ENCODE data around the gene GRAMD4.

GRAMD4 gene

DNA sequence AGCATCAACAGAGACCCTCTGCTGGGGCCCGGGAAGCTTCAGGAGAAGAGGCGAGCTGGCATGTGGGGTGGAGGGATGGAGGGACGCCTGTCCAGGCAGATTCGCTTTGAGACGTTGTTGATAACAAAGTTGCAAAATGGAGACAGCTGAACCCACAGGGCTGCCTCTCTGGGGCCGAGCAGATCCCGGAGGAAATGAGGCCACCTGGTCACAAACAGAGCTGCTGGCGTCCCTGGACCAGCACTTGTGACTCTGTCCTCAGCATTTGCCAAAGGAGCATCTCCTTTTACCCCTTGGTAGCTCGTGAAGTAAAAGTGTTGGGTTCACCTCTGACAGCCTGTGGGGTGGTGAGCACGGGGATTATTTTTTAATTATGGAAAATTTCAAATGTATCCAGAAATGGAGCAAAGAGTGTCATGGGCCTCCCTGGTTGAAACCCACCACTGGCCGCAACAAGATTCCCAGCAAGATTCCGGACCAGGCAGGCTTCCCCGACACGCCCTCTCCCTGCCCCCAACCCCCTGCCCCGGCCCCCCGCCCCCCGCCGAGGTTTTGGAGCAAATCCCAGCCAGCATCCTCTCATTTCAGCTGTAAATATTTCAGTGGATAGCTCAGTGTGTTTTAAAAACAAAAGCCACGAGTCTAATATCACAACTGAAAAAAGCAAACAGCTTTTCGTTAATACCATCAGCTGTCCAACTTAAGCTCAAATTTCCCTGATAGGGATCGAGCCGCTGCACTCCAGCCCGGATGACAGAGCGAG, 20.3 kb downstream of the GRAMD4 start:
- no peak for TF ChIP-seq GATA3 (IDR thresholded peaks at IDR 0.05; ENCODE audit: low read depth, low read length)
- TF ChIP-seq GATA2 (IDR thresholded peaks at IDR 0.05; ENCODE audit: low read depth, low read length), result no peak

DNA sequence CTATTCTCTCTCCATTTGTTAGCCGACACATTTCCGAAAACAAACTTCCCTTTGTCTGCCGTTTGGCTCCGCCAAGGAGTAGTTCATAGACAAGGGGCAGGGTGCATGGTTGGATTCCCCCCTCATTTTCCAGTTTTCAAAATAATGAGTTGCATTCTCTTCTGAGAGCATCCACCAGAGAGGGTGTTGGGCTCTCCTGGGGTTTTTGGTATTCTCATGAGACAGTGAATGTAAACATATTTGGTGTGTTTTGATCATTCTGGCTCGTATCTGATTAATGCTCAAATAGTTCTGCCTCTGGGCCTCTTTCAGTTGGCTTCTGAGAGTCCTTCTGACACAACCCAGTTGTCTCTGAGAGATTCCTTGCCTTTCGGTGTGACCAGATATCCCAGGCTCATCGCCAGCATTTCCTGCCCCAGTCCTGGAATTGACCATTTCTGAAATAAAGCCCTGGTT, 21.7 kb downstream of the GRAMD4 start:
- TF ChIP-seq GATA3 (IDR thresholded peaks at IDR 0.05; ENCODE audit: low read depth, low read length) (no peak), GATA2 (IDR thresholded peaks at IDR 0.05; ENCODE audit: low read depth, low read length) (no peak)

DNA sequence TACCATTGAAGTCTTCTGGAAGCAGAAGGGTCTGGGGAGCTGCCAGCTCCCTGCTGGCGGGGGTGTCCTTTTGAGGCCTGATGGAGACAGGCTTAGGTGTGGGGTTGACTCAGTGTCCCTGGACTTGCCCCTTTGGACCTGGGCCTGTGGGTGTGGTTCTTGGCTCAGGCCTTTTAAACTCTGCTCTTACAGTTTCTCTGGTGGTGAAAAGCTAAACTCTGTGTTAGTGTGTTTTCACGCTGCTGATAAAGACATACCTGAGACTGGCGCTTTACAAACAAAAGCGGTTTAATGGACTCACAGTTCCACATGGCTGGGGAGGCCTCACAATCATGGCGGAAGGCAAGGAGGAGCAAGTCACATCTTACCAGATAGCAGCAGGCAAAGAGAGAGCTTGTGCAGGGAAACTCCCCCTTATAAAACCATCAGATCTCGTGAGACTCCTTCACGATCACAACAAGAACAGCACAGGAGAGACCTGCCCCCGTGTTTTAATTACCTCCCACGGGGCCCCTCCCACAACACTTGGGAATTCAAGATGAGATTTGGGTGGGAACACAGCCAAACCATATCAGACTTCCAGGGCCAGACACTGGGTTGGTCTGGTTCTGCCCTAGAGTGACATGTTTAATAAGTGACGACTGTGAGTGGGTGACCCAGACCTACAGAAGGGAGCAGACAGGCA, 26.5 kb downstream of the GRAMD4 start:
- no peak for TF ChIP-seq GATA3 (IDR thresholded peaks at IDR 0.05; ENCODE audit: low read depth, low read length)
- TF ChIP-seq GATA2 (IDR thresholded peaks at IDR 0.05; ENCODE audit: low read depth, low read length), result no peak

DNA sequence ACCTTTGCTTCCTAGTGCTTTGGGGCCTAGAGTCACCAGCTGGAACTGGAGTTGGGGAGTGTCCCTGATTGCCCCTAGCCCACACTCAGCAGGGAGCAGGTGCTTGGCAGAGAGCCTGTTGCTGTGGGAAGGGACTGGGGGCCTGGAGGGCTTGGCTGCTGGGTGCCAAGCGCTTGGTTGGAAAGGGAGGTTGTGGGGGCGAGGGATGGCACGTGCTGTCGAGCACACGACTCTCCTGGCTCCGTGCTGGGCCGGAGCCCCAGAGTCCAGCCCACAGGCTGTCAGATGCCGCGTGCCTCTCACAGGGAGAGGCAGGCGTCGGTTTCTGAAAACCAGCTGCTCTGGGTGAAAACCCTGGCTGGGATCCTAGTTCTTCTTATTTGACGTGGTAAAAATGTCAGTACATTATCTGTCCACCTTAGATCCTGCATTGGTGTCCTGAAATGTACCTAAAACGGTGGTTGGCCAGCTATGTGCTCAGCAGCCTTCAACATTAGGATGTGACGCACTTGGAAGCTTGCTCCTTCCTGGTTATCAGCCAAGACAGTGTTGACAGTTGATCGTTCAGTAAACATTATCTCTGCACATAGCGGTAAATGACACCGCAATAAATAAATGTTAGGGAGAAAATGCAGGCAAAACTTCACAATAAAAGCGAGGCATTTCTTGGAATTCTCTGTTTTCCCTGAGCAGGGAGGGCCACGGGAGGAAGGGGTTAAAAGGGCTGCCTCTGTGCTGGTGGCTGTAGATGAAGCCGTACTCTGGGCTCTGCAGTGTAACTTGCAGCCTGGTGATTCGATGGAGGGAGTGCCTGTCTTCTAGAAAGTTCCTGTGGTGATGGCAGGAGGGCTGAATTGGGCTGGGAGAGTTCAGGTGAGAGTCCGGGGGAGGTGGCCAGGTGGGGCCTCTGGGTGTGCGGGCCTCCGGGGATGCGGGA, 29.2 kb downstream of the GRAMD4 start:
- no peak for TF ChIP-seq GATA3 (IDR thresholded peaks at IDR 0.05; ENCODE audit: low read depth, low read length)
- TF ChIP-seq GATA2 (IDR thresholded peaks at IDR 0.05; ENCODE audit: low read depth, low read length), result no peak

DNA sequence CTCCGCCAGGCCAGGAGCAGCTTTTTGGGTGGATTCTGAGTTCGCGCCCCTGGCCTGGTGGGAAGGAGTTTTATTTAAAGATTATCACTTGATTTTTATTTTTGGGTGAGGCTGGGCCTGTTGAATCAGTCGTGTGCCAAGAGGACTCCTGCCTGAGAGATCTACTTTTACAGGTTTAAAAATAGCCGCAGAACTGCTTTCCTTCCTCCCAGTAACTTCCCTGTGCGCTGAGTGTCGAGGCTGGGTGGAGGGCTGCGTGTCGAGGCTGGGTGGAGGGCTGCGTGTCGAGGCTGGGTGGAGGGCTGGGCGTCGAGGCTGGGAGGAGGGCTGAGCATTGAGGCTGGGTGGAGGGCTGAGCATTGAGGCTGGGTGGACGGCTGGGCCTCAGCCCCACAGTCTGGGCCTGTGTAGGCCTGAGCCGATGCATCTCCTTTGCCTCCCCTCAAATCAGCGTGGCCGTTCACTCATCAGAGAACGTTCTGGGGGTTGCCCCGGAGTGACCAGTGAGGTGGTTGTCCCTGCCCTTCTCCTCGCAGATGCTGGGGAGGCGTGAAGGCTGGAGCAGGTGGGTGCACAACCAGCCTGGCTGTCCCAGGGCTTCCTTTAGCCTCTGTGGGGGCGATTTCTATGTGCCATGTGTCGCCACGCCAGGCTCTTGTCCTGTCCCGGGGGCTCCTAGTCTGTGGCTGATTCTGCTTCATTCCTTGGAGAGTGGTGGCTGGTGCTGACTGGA, 30.1 kb downstream of the GRAMD4 start:
- TF ChIP-seq GATA3 (IDR thresholded peaks at IDR 0.05; ENCODE audit: low read depth, low read length), result no peak
- TF ChIP-seq GATA2 (IDR thresholded peaks at IDR 0.05; ENCODE audit: low read depth, low read length), result no peak

DNA sequence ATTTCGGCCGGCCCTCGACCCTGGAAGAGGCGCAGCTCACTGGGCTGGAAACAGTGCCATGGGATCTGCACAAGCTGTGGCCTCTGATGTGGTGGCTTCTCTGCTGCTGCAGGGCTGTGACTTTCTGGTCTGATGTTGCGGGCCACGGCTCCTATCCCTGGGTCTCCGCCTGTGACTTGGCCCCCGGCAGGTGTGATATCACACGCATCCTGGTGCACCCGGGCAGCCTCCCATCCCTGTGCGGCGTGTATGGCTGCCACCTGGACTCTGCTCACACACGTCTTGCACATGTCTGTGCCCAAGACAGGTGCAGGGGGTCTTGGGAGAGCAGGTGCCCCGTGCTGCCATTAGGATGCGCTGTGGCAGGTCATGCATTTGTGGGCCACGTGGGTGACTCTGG, 31.1 kb downstream of the GRAMD4 start:
- TF ChIP-seq GATA3 (IDR thresholded peaks at IDR 0.05; ENCODE audit: low read depth, low read length) (no peak), GATA2 (IDR thresholded peaks at IDR 0.05; ENCODE audit: low read depth, low read length) (no peak)

DNA sequence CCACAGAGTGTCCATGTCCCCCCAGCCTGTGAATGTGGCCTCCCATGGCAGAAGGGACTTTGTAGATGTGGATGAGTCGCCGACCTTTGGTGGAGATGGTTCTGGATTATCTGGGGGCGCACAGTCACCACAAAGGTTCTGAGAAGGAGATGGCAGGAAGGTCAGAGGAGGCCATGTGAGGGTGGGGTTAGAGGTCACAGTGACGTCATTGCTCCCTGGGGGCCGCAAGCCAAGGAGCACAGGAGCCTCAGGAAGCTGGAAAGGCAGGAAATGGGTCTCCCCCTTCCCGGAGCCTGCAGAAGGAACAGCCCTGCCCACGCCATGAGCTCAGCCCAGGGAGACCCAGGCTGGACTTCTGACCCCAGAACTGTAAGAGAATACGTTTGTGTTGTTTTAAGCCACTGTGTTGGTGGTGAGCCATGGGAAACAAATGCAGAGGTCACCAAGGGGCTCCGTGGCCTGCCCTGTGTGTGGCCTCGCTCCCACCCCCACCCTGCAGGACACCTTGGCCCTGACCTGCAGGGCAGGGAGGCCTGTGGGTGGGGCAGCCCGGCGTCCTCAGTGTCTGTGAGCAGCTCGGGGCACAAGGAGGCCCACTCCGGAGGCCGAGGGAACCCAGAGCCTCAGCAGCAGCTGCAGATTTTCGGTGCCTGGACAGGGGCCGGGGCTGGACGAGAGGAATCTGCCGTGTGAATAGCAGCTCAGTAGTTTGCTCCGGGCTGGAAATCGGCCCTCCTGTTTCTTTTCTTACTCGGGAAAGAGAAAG, 32.1 kb downstream of the GRAMD4 start:
- no peak for TF ChIP-seq GATA3 (IDR thresholded peaks at IDR 0.05; ENCODE audit: low read depth, low read length)
- no peak for TF ChIP-seq GATA2 (IDR thresholded peaks at IDR 0.05; ENCODE audit: low read depth, low read length)

DNA sequence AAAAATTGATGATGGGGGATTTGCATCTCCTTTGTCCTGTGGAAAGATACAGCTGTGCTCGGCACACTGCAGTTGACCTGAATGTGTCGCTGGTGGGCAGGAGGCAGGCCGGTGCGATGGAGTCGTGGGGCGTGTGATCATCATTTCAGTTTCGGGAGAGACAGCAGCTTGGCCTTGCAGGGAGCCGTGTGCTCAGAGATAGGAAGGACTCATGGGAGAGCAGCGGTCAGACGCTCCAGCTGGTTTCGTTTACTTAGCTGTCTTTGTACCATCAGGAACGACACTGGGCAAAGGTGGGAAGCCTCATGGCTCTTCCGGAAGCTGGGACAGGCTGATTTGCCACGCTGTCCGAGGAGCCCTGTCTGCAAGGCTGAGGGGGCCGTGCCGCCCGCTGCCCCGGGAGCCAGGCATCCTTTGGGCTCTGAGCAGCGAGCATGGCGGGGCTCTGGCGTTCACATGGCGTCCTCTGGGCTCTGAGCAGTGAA, 32.7 kb downstream of the GRAMD4 start:
- TF ChIP-seq GATA3 (IDR thresholded peaks at IDR 0.05; ENCODE audit: low read depth, low read length) (no peak), GATA2 (IDR thresholded peaks at IDR 0.05; ENCODE audit: low read depth, low read length) (no peak)

DNA sequence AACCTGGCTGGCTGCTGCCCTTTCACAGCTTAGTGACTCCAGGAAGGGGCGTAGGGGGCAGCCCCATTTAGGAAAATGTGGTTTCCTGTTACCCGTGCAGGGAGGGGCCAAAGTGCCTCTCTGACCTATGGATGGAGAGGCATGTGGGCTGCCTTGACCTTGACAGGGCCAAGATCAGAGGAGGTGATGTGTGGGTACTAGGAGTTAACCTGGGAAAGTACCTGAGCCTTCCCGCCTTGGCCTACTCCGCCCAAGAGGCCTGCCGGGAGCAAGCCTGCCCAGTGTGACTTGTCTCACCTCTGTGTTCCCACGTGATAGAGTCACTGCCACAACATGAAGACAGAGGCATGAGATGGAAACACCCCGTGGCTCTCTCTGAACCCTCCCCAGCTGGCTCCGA, 33.4 kb downstream of the GRAMD4 start:
- TF ChIP-seq GATA3 (IDR thresholded peaks at IDR 0.05; ENCODE audit: low read depth, low read length) (no peak), GATA2 (IDR thresholded peaks at IDR 0.05; ENCODE audit: low read depth, low read length) (no peak)

DNA sequence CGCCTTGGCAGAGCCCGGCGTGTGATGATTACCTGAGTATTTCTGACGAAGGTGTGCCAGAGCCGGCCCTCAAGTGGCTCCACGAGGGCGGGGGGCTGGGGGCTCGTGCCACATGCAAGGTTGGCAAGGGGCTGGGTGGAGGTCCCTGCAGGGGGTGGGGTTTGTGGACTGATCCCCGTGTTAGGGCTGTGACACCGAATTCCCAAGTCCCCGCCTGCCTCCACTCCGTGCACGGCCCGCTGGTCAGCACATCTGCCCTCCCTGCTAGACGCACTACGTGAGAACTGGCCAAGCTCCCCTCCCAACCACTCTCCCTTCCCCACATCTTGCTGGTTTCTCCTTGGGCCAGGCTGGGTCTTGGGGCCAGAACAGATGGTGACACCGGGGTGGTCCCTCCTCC, 34.2 kb downstream of the GRAMD4 start:
- TF ChIP-seq GATA2 (IDR thresholded peaks at IDR 0.05; ENCODE audit: low read depth, low read length), result no peak
- TF ChIP-seq GATA3 (IDR thresholded peaks at IDR 0.05; ENCODE audit: low read depth, low read length), result no peak

DNA sequence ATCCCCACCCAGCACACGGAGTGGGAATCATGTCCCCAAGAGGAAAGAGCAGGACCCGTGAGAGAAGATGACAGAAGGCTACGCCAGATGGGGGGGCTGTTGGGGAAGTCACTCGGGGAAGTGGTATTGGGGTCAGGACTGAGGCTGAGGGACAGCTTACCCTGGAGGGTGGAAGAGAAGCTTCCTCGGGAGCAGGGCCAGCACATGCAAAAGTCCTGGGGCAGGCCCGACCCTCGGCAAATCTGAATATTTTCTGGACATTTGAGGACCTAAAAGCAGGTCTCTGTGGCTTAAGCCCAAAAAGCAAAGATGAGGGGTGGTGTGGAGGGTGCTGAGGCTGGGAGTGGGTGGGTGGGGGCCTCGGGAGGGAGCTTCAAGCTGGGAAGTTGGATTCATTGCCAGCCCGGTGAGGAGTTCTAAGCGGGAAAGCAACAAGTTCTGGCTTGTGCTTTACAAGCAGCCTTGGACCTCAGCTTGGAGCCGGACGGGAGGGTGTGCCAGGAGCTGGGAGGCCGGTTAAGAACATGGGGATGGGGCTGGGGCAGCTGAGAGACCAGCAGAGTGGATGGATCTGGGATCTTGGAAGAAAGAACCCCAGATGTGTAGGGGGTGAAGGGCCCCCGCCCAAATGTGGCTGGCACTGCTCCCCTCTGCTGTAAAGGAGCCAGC, 34.9 kb downstream of the GRAMD4 start:
- TF ChIP-seq GATA3 (IDR thresholded peaks at IDR 0.05; ENCODE audit: low read depth, low read length), result no peak
- no peak for TF ChIP-seq GATA2 (IDR thresholded peaks at IDR 0.05; ENCODE audit: low read depth, low read length)

Data from SH-SY5Y (cell line).